NCI-H1105 (cell line): ENCODE measurements around the gene PPP1R16B.
"Not testable (repeated sequence)": the region's sequence is repeated elsewhere in the genome, so short reads cannot be mapped to it uniquely, and the experiment has no call there.

Source experiments
- DNase-seq: peaks from one replicate; lab custom pipeline; 2025; lab: John Stamatoyannopoulos, UW

PPP1R16B gene

GRCh38 chr20:38791940-38792339 is 13.6 kb upstream of the PPP1R16B start:
- DNase-seq = no peak

GRCh38 chr20:38794057-38794456 is 11.4 kb upstream of the PPP1R16B start:
- DNase-seq = not testable (repeated sequence)

DNA sequence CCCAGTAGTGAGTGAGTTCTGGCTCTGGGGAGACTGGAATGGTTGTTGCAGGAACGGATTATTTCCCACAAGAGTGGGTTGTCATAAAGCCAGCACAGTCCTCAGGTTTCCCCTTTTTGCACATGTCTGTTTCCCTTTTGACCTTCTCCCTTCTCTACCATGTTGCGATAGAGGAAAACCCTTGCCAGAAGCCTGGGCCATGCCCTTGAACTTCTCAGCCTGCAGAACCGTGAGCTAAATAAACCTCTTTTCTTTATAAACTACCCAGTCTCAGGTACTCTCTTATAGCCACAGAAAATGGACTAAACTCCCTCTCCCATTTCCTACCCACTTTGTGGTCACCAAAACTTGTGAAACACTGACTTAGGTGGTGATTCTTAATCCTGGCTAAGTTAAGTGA is 7.2 kb upstream of the PPP1R16B start:
- DNase-seq = no peak

DNA sequence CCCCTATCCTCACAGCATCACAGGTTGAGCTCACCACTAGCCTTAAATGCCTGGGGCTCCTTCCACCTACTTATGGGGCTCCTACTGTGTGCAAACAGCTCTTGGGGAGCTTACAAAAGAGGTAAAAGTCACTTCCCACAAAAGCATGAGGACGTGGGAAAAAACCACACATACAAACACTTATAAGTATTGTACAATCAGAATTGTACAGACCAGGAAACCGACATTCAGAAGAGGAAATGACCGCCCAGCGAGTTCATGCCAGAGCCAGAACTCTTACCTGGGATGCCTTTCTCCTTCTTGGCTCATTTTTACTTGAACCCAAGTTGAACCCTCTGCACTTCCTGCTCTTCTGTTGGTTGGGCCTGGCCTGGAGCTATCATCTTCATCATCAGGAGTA is 6.3 kb upstream of the PPP1R16B start:
- no peak for DNase-seq

DNA sequence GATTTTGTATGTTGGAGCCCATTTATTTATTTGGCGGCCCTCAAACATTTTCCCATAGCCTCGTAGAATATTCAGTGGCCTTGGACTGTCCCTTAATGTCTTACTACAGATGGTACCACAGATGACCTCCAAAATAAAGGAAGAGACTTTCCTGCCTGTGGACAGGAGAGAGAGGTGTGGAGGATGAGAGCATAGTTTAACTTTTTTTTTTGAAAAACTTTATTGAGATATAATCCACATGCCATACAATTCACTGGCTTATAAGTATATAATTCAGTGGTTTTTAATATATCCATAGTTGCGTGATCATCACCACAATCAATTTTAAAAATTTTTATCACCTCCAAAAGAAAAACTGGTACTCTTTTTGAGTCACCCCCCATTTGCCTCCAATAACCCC is 4.6 kb upstream of the PPP1R16B start:
- no peak for DNase-seq

GRCh38 chr20:38804221-38804620 is 1.3 kb upstream of the PPP1R16B start:
- no peak for DNase-seq

DNA sequence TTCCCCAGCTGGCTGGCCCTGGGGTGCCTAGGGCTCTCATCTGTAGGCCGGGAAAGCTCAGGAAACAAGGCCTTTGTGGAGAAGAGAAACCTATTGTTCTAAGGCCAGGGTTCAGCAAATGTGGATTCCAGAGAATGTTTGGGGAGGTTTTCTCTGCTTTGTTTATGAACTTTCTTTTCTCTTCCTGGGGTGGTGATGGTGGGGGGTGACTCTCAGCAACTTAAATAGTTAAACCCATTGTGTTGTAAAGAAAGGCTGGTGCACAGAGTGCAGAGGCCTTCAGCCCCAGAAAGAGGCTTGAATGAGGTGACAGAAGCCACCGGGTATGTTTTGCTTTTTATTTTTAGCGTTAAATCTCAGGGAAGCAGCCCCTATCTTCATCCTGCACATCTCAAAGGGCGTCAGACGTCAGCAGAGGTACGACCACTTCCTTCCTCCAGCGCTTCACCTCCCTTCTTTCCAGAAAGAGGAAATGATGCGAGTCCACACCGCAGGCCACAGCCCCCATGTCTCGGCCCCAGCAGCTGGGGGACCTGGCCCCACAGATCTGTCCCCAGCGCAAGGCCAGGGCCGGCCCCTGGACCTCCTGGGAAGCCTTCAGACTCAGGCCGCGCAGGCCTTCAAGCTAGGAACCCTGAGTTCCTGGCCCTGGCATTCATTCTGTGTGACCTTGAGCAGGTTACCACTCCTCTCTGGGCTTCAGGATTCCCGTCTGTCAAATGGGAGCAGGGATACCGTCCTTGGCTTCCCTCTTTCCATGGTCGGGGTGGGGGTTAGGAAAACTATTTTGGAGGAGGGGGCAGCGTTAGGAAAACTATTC is 605 bp upstream of the PPP1R16B start:
- no peak for DNase-seq

- peak; percentile 15 for DNase-seq
Measured at GRCh38 chr20:38805958-38806854, 709 bp downstream of the PPP1R16B start.

DNA sequence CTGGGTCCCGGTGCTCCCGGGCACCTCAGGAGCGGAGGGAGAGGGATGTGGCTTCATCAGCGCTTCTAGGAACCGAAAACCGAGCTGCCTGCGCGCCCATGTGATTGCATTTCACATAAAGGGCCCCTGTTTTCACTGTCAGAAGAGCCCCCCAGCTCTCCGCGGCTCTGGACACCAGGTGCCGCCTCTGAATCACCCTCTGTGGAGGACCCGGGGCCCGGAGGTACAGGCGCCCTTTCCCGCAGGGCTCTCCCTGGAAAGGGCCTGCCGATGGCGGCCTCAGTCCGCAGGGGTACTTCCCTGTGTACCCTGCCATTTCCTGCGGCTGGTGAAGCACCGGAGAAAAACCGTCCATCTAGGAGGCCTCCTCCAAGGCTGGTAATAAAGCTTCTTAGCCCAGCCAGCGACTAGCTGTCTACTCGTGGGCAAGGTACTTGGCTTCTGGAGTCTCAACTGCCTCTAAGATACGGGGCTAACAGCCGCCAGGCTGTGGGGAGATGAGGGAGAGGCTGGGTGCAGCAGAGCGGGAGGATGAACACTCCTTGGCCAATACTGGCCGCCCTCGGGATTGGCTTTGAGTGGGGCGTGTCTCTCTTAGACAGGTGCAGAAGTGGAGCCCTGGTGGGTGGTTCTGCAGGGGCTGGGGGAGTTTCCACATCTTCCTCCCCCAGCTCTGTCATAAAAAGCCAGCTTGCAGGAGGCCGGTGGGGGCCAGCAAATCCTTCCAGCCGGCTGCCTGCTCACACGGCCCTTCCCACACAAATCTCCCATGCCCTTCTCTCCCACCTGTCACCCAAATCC is 1.6 kb downstream of the PPP1R16B start:
- no peak for DNase-seq

- no peak for DNase-seq
Measured at GRCh38 chr20:38809942-38810341, 4.4 kb downstream of the PPP1R16B start.

DNA sequence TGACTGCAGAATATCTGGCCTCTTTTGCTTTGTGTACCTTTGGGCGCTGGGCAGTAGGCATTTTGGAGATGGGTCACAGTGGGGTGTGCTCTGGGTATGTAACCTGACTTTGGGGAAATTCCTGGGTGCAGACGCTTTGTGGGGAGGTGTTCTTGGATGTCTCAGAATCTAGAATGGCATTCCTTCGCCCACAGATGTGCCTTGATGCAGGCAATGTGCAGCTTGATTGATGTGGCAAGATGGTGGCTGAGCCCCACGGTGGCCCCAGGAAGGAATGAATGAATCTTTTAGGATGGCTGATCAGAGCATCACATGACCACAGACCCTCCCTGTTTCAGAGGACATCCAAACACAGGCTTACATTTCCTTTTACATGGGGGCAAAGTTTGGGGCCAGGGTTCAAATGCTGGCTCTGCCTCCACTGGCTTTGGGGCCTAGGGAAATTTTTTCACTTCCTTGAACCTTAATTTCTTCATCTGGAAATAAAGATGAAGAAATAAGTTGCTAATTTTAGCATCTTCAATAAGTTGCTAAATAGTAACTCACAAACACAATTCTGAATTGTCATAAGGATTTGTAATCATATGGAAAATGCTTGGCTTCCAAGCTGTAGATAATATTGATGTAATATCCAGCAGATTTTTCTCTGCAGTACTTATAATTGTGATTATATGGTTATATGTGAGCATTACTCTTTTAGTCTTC is 5.6 kb downstream of the PPP1R16B start:
- DNase-seq = no peak

DNA sequence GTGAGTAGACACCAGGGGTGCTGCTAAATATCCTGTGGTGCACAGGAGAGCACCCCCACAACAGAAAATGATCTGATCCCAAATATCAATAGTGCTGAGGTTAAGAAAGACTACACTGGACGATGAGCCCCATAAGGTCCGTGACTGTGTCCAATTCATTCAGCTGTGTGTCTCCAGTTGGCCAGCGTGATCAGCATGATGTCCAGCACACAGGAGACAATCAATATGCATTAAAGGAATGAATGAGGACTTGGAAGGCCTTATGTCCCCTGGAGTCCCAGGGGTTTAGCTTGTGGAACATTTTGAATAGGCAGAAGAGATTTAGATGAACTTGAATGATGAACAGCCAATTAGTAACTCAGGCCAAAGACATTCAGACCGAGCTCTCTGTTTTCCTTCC is 6.3 kb downstream of the PPP1R16B start:
- no peak for DNase-seq

DNA sequence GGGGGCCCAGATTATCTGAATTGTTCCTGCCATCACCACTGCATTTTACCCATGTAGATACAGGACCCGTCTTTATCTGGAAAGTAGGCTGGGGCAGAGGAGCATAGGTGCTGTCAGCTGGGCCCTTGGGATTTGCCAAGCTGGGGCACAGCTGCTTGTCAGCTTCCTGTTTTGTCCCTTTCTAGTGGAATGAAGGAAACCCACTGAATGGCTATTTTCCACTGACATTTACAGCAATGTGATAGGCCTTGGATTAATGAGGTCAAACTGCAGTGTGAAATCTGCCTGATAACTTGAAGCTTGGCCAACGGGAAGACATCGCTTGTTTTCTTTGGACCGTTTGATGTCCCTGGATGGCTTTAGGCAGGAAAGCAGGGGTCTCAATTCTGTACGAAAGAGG is 6.7 kb downstream of the PPP1R16B start:
- DNase-seq = no peak

DNA sequence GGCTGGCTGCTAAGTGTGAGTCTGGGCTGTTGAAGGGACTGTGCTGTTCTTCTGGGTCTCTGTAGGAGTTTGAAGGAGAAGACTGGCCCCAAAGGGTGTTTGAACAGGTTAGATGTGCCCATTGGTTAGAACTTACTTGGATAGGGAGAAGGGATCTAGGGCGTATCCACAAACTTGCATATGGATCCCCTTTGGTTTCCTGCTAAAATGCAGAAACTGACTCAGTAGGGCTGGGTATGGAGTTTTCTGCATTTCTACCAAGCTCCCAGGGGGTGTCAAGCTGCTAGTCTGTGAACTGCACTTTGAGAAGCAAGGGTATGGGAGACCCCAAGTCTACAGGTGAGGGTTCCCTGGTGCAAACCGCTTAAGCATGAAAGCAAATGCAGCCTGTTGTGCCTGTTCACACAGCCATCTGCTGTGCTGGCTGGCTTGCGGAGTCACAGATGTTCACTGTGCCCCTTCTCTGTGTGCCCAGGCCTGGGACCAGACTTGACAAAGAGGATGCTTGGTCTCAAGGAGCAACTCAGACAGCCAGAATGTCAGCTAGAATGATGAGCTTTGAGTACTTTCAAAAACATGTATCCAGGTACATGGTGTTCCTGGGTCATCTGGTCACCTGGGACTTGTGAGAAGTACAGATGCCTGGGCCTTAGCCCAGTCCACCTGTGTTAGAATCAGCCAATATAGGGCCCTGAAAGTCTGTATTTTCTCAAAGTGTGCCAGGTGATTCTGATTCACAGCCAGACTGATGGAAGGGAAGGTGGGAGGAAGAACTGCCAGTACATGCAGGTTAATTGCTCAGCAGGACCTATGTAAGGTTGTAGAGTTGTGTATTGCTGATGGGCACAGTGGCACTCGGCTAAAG is 7.4 kb downstream of the PPP1R16B start:
- DNase-seq = no peak

DNA sequence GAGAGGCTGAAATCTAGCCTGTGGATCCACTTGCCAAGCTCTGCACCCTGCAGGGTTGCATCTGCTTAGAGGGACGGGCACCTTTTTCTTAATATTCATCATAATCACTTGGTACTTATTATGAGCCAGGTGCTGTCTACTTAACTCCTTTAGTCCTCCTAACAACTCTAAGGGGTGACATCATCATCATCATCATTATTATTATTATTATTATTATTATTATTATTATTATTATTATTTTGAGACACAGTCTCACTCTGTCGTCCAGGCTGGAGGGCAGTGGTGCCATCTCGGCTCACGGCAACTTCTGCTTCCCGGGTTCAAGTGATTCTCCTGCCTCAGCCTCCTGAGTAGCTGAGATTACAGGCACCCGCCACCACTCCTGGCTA is 8.1 kb downstream of the PPP1R16B start:
- not testable (repeated sequence) for DNase-seq

- DNase-seq = no peak
Measured at GRCh38 chr20:38815446-38815845, 9.9 kb downstream of the PPP1R16B start.

DNA sequence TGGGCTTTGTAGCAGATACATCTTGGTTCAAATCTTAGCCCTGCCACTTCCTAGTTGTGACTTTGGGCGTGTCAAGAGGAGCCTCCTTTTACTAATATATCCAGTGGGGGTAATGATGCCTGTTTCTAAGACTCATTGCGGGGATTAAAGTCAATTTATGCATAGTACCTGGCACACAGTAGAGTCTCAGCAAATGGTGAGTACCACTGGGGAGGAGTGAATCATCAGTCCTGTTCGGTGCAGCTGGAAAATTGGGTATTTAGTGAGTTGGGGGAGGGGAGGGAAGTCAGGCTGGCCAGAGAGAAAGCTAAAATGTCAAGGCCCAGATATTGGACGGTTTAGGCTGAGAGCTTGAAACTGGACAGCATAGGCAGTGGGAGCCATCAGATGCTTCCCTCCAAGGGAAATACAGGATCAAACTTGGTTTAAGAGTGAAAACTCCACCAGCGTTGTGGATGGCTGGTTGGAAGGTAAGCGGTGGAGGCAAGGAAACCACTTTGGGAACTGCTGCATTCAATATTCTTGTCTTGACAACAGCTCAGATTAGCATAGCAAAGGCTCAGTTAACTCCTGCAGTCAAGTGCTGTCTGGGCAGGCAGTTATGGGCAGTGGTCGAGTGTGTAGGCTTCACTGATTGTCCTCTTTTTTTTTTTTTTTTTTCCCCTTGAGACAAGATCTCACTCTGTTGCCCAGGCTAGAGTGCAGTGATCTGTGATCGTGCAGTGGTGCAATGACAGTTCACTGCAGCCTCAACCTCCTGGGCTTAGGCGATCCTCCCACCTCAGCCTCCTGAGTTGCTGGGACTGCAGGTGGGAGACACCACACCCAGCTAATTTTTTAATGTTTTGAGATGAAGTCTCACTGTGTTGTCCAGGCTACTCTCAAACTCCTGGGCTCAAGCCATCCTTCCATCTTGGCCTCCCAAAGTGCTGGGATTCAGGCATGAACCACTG is 12.9 kb downstream of the PPP1R16B start:
- no peak for DNase-seq

- no peak for DNase-seq
Measured at GRCh38 chr20:38825571-38825900, 20.0 kb downstream of the PPP1R16B start.

DNA sequence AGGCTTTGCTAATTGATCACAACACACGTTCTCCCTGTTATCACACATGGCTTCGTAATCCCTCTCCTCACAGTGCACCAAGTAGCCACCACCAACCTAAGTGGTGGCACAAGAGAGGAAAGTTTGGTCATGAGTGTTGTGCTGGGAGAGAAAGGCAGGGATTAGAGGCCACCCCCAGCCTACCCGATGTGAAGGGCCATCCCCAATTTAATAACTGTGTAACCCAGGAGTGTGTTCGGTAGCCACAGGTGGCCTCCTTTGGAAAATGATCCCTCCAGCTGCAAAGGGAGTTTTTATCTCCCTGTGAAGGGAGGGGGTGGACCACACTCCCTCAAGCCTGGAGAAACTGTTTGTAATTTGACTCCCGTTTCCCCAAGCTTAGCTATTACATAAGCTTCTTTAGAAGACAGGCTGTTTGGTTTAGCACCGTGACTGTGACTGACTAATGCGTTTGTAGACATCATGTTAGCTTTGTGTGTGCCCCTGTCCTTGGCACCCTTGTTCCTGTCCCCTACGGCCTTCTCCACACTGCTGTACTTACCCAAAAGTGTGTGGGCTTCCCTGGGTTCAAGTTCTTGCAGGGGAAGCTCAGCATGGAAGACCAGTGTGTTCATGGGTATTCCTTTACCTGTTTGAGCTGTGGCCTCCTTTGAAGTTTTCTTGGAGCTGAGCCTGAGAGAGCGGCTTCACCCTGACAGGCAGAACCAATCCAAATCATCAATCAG is 20.6 kb downstream of the PPP1R16B start:
- DNase-seq = peak; percentile 78
